SK-N-SH treated with all-trans-retinoic acid at 6 μM for 48 hours (cell line): ENCODE results near the gene IFT57.

Experiments
- ATAC-seq: fragments of 200-7000 bp; cut with Tn5 transposase; 3 replicates; pipeline ENCODE4 v1.9.1; 2020; ENCODE audit warnings: mild to moderate bottlenecking, moderate library complexity
- ARNTL ChIP-seq: fragments of 450-650 bp; formaldehyde crosslinking; IDR thresholded peaks from 2 replicates; pipeline ENCODE4 v1.5.0; 2020; ENCODE audit warnings: low read depth, mild to moderate bottlenecking, moderate library complexity, borderline replicate concordance
- CSDC2 ChIP-seq: fragments of 250-450 bp; sonication (Bioruptor Pico); IDR thresholded peaks from 2 replicates; pipeline ENCODE4 v1.5.0; 2020; ENCODE audit warnings: mild to moderate bottlenecking, moderate library complexity
- ESRRG ChIP-seq: fragments of 250-450 bp; sonication (Bioruptor Pico); IDR thresholded peaks from 2 replicates; pipeline ENCODE4 v1.6.1; 2021; ENCODE audit warnings: mild to moderate bottlenecking
- GLIS3 ChIP-seq: fragments of 250-450 bp; sonication (Bioruptor Pico); IDR thresholded peaks from 2 replicates; pipeline ENCODE4 v1.5.0; 2020; ENCODE audit warnings: mild to moderate bottlenecking, moderate library complexity
- ISL1 ChIP-seq: fragments of 250-450 bp; sonication (Bioruptor Pico); IDR thresholded peaks from 2 replicates; pipeline ENCODE4 v2.1.2; 2022; ENCODE audit warnings: mild to moderate bottlenecking, moderate library complexity
- OSR1 ChIP-seq: fragments of 250-450 bp; sonication (Bioruptor Pico); IDR thresholded peaks from 2 replicates; pipeline ENCODE4 v1.8.0; 2022; ENCODE audit warnings: moderate library complexity, mild to moderate bottlenecking, inconsistent platforms
- PATZ1 ChIP-seq: fragments of 250-450 bp; sonication (Bioruptor Pico); IDR thresholded peaks from 2 replicates; pipeline ENCODE4 v1.8.0; 2020; ENCODE audit warnings: mild to moderate bottlenecking, moderate library complexity, borderline replicate concordance
- POU6F1 ChIP-seq: fragments of 250-450 bp; sonication (Bioruptor Pico); IDR thresholded peaks from 2 replicates; pipeline ENCODE4 v1.8.0; 2021; ENCODE audit warnings: low read depth, mild to moderate bottlenecking, moderate library complexity, borderline replicate concordance
- PPARA ChIP-seq: fragments of 250-450 bp; sonication (Bioruptor Pico); IDR thresholded peaks from 2 replicates; pipeline ENCODE4 v1.5.0; 2020; ENCODE audit warnings: mild to moderate bottlenecking, borderline replicate concordance
- RARB ChIP-seq: fragments of 250-450 bp; sonication (Bioruptor Pico); IDR thresholded peaks from 2 replicates; pipeline ENCODE4 v1.8.0; 2021; ENCODE audit warnings: mild to moderate bottlenecking, moderate library complexity
- TCF4 ChIP-seq: fragments of 250-450 bp; sonication (Bioruptor Pico); IDR thresholded peaks from 2 replicates; pipeline ENCODE4 v1.8.0; 2021; ENCODE audit warnings: mild to moderate bottlenecking, moderate library complexity, borderline replicate concordance
- TOX ChIP-seq: fragments of 250-450 bp; sonication (Bioruptor Pico); IDR thresholded peaks from 2 replicates; pipeline ENCODE4 v1.8.0; 2021; ENCODE audit warnings: mild to moderate bottlenecking, moderate library complexity, borderline replicate concordance
- ZC3H10 ChIP-seq: fragments of 250-450 bp; sonication (Bioruptor Pico); IDR thresholded peaks from 2 replicates; pipeline ENCODE4 v1.5.1; 2021; ENCODE audit warnings: mild to moderate bottlenecking, moderate library complexity
- ZFP3 ChIP-seq: fragments of 250-450 bp; sonication (Bioruptor Pico); IDR thresholded peaks from 2 replicates; pipeline ENCODE4 v1.5.0; 2020; ENCODE audit warnings: mild to moderate bottlenecking, moderate library complexity
- ZFP30 ChIP-seq: fragments of 450-650 bp; formaldehyde crosslinking; IDR thresholded peaks from 2 replicates; pipeline ENCODE4 v1.5.0; 2022; ENCODE audit warnings: mild to moderate bottlenecking, moderate library complexity
- ZNF565 ChIP-seq: fragments of 450-650 bp; formaldehyde crosslinking; conservative IDR thresholded peaks from 2 replicates; pipeline ENCODE4 v1.5.0; 2020; ENCODE audit warnings: low read depth, mild to moderate bottlenecking, moderate library complexity
- ZNF8 ChIP-seq: fragments of 450-650 bp; formaldehyde crosslinking; IDR thresholded peaks from 2 replicates; pipeline ENCODE4 v1.5.0; 2020; ENCODE audit warnings: mild to moderate bottlenecking, moderate library complexity
- TF ChIP-seq, protein P1 (sequence below): fragments of 250-450 bp; sonication (Bioruptor Pico); IDR thresholded peaks from 2 replicates; pipeline ENCODE4 v1.5.1; 2021; ENCODE audit warnings: mild to moderate bottlenecking, moderate library complexity
- TF ChIP-seq, protein P2 (sequence below): fragments of 250-450 bp; sonication (Bioruptor Pico); IDR thresholded peaks from 2 replicates; pipeline ENCODE4 v1.5.1; 2020; ENCODE audit warnings: low read depth, mild to moderate bottlenecking, moderate library complexity
- TF ChIP-seq, protein P3 (sequence below): fragments of 250-450 bp; sonication (Bioruptor Pico); IDR thresholded peaks from 2 replicates; pipeline ENCODE4 v1.5.0; 2020; ENCODE audit warnings: mild to moderate bottlenecking, moderate library complexity

The IFT57 gene

GRCh38 chr3:108123326-108123725, 98.9 kb downstream of the IFT57 start:
- TF ChIP-seq, protein P1, sequence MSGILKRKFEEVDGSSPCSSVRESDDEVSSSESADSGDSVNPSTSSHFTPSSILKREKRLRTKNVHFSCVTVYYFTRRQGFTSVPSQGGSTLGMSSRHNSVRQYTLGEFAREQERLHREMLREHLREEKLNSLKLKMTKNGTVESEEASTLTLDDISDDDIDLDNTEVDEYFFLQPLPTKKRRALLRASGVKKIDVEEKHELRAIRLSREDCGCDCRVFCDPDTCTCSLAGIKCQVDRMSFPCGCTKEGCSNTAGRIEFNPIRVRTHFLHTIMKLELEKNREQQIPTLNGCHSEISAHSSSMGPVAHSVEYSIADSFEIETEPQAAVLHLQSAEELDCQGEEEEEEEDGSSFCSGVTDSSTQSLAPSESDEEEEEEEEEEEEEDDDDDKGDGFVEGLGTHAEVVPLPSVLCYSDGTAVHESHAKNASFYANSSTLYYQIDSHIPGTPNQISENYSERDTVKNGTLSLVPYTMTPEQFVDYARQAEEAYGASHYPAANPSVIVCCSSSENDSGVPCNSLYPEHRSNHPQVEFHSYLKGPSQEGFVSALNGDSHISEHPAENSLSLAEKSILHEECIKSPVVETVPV (CRISPR knock-in tag): no peak
- TF ChIP-seq TOX (CRISPR knock-in tag) (no peak), POU6F1 (CRISPR knock-in tag) (no peak), CSDC2 (CRISPR knock-in tag) (no peak), PATZ1 (CRISPR knock-in tag) (no peak), PPARA (CRISPR knock-in tag) (no peak), ESRRG (CRISPR knock-in tag) (no peak), TCF4 (CRISPR knock-in tag) (no peak)
- TF ChIP-seq, protein P2, sequence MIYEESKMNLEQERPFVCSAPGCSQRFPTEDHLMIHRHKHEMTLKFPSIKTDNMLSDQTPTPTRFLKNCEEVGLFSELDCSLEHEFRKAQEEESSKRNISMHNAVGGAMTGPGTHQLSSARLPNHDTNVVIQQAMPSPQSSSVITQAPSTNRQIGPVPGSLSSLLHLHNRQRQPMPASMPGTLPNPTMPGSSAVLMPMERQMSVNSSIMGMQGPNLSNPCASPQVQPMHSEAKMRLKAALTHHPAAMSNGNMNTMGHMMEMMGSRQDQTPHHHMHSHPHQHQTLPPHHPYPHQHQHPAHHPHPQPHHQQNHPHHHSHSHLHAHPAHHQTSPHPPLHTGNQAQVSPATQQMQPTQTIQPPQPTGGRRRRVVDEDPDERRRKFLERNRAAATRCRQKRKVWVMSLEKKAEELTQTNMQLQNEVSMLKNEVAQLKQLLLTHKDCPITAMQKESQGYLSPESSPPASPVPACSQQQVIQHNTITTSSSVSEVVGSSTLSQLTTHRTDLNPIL (CRISPR knock-in tag): no peak
- no peak for ATAC-seq

- TF ChIP-seq ZNF565 (no peak), RARB (CRISPR knock-in tag) (no peak), PATZ1 (CRISPR knock-in tag) (no peak), ISL1 (no peak), GLIS3 (CRISPR knock-in tag) (no peak), ZC3H10 (CRISPR knock-in tag) (no peak), POU6F1 (CRISPR knock-in tag) (no peak), ARNTL (CRISPR knock-in tag) (no peak), OSR1 (no peak), ZNF8 (CRISPR knock-in tag) (no peak), ZFP30 (no peak), ZFP3 (CRISPR knock-in tag) (no peak)
- TF ChIP-seq, protein P3, sequence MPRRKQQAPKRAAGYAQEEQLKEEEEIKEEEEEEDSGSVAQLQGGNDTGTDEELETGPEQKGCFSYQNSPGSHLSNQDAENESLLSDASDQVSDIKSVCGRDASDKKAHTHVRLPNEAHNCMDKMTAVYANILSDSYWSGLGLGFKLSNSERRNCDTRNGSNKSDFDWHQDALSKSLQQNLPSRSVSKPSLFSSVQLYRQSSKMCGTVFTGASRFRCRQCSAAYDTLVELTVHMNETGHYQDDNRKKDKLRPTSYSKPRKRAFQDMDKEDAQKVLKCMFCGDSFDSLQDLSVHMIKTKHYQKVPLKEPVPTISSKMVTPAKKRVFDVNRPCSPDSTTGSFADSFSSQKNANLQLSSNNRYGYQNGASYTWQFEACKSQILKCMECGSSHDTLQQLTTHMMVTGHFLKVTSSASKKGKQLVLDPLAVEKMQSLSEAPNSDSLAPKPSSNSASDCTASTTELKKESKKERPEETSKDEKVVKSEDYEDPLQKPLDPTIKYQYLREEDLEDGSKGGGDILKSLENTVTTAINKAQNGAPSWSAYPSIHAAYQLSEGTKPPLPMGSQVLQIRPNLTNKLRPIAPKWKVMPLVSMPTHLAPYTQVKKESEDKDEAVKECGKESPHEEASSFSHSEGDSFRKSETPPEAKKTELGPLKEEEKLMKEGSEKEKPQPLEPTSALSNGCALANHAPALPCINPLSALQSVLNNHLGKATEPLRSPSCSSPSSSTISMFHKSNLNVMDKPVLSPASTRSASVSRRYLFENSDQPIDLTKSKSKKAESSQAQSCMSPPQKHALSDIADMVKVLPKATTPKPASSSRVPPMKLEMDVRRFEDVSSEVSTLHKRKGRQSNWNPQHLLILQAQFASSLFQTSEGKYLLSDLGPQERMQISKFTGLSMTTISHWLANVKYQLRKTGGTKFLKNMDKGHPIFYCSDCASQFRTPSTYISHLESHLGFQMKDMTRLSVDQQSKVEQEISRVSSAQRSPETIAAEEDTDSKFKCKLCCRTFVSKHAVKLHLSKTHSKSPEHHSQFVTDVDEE (CRISPR knock-in tag): no peak
- no peak for ATAC-seq
Observed at GRCh38 chr3:108122276-108122675, 99.9 kb downstream of the IFT57 start.
